HL-60 (cell line): Measurements from ENCODE around the gene GALNT14.

Experiments
- CTCF ChIP-seq: IDR thresholded peaks from one replicate; pipeline ENCODE4 v1.5.1; 2011; ENCODE audit warnings: low read length, control low read depth, inconsistent platforms; ENCODE audit not compliant: insufficient read depth
- GABPA ChIP-seq: IDR thresholded peaks from 2 replicates; pipeline ENCODE4 v1.6.1; 2012; ENCODE audit warnings: low read depth
- POLR2AphosphoS5 ChIP-seq: IDR thresholded peaks from 2 replicates; pipeline ENCODE4 v1.6.1; 2012; ENCODE audit warnings: low read depth
- SPI1 ChIP-seq: IDR thresholded peaks from 2 replicates; pipeline ENCODE4 v1.6.1; 2012; ENCODE audit warnings: low read depth, mild to moderate bottlenecking, borderline replicate concordance
- TF ChIP-seq, protein P1 (sequence below): IDR thresholded peaks from 2 replicates; pipeline ENCODE4 v1.6.1; 2012; ENCODE audit warnings: low read depth; ENCODE audit not compliant: insufficient replicate concordance

DNA sequence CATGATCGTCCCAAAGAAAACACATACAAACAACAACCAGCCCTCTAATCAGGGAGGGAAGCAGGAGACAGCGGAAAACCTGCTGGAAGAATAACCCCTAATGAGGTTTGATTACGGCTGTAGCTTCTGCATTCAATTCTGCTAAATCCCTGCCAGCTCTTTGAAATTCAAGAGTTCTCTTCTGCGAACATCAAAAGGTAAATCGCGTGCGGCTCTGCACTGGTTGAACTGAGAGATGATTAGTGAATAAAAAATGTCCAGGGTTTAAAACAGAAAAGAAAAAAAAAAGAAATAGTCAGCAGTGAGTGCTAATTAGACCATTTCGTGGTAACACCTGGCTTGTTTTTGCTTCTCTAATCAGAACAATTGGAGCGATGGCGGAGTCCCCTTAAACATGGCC, 178.0 kb downstream of the GALNT14 start:
- no peak for TF ChIP-seq CTCF
- no peak for TF ChIP-seq POLR2AphosphoS5
- no peak for TF ChIP-seq GABPA
- TF ChIP-seq, protein P1, sequence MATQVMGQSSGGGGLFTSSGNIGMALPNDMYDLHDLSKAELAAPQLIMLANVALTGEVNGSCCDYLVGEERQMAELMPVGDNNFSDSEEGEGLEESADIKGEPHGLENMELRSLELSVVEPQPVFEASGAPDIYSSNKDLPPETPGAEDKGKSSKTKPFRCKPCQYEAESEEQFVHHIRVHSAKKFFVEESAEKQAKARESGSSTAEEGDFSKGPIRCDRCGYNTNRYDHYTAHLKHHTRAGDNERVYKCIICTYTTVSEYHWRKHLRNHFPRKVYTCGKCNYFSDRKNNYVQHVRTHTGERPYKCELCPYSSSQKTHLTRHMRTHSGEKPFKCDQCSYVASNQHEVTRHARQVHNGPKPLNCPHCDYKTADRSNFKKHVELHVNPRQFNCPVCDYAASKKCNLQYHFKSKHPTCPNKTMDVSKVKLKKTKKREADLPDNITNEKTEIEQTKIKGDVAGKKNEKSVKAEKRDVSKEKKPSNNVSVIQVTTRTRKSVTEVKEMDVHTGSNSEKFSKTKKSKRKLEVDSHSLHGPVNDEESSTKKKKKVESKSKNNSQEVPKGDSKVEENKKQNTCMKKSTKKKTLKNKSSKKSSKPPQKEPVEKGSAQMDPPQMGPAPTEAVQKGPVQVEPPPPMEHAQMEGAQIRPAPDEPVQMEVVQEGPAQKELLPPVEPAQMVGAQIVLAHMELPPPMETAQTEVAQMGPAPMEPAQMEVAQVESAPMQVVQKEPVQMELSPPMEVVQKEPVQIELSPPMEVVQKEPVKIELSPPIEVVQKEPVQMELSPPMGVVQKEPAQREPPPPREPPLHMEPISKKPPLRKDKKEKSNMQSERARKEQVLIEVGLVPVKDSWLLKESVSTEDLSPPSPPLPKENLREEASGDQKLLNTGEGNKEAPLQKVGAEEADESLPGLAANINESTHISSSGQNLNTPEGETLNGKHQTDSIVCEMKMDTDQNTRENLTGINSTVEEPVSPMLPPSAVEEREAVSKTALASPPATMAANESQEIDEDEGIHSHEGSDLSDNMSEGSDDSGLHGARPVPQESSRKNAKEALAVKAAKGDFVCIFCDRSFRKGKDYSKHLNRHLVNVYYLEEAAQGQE = no peak
- no peak for TF ChIP-seq SPI1
